ENCODE measurements around the gene PCSK9.

The PCSK9 gene

DNA sequence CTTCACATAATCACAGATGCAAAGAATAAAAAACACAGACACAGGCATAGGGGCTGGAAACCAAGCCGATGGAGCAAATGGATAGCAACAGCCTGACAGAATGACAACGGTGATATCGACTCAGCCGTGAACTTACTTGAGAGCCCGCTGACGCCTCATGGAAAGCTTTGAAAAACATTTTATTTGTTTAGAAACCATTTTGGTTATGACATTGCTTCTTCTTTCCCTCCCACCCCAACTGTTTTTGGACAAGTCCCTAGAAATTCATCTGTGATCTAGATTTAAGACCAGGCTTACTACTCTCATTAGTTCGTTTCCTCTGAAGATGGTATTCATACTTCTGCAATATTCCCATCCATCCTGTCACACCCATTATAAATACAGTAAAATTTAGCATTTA lies 44.9 kb downstream of the PCSK9 start:
- TF ChIP-seq, protein P1, sequence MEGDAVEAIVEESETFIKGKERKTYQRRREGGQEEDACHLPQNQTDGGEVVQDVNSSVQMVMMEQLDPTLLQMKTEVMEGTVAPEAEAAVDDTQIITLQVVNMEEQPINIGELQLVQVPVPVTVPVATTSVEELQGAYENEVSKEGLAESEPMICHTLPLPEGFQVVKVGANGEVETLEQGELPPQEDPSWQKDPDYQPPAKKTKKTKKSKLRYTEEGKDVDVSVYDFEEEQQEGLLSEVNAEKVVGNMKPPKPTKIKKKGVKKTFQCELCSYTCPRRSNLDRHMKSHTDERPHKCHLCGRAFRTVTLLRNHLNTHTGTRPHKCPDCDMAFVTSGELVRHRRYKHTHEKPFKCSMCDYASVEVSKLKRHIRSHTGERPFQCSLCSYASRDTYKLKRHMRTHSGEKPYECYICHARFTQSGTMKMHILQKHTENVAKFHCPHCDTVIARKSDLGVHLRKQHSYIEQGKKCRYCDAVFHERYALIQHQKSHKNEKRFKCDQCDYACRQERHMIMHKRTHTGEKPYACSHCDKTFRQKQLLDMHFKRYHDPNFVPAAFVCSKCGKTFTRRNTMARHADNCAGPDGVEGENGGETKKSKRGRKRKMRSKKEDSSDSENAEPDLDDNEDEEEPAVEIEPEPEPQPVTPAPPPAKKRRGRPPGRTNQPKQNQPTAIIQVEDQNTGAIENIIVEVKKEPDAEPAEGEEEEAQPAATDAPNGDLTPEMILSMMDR (IDR thresholded peaks at IDR 0.05), result no peak

DNA sequence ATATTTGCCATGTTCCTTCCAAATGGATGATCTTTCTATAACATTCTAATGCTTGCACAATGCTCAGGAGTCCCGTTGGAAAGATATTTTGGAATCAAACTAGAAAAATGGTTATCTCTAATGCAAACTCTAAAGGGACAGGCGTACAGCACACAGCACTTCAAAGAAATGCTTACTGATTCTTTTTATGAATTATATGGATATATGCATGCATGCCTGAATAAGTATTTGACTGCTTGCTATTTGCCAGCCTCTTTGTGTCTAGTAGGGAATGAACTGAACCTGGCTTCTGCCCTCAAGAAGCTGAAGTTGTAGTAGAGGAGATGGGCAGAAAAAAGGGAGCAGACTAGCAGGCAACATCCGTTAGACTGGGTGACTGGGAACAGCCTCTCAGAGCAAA lies 48.1 kb downstream of the PCSK9 start:
- TF ChIP-seq, protein P1 (IDR thresholded peaks at IDR 0.05), result no peak

DNA sequence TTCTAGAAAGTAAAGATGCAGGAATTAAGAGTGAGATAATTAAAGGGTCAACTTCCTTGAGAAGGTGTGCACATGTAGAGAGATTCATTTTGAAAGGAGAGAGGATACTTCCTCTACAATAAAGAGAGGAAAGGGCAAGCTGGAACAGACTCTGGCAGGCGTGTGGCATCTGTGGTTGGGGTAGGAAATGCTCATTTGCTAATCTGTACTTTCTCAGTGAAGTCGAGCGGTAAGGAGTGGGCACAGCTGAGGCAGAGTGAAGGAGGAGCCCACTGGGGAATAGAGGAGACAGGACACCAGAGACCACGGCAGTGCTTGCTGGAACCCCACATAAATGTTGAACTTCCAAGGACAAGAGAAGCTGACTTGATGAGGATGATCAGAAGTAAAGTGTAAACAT lies 49.1 kb downstream of the PCSK9 start:
- TF ChIP-seq, protein P1 (IDR thresholded peaks at IDR 0.05), result no peak

DNA sequence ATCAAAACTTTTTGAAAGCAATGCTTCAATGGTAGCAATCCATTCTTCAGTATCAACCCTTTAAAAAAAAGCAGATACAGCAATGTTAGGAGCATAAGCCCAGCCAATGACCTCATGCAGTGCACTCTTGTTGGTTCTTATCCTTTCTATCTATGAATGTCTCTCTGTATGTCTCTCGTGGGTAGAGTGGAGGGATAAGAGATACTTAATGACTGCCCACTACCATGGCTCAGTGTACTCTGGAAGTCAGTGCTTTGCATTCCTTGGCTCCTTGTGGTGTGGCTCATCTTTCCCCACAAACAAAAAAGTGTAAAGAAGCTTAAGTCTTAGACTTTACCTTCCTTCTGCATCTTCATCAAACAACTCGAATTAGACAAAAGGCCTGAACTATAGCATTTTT lies 50.3 kb downstream of the PCSK9 start:
- TF ChIP-seq, protein P1 (IDR thresholded peaks at IDR 0.05), result no peak

DNA sequence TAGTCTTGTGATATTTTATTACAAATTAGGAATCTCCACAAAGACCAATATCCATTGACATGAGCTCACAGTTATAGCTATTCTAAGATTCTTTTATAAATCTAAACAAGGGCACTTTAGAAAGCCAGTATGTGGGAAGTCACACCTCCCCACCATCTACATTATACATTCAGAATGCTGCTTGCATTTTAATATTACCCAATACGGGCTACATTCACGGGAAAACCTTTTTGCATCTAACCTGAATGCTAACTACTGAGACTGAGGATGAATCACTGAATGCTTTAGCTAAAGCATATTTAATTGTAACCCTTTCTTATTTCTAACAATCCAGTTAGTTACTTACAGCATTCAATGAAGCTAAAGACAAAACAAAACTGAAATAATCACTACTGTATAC lies 53.1 kb downstream of the PCSK9 start:
- TF ChIP-seq, protein P1 (IDR thresholded peaks at IDR 0.05), result no peak

DNA sequence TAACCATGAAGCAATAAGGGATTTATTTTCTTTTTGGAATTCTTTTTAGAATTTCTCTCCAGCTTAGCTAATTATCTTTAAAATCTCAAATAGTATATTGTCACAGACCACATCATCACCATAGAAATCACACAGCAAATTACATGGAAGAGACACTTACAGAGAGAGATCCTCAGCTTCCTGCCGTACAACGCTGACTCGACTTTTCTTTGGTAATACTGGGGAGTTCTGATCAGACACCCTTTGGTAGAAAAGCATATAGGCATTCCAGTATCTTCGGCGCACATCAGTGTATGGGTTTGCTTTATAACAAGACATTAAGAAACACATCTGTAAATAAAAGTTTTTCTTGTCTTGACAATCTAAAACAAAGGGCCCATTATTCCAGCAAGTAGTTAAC lies 55.7 kb downstream of the PCSK9 start:
- TF ChIP-seq, protein P1 (IDR thresholded peaks at IDR 0.05), result no peak

DNA sequence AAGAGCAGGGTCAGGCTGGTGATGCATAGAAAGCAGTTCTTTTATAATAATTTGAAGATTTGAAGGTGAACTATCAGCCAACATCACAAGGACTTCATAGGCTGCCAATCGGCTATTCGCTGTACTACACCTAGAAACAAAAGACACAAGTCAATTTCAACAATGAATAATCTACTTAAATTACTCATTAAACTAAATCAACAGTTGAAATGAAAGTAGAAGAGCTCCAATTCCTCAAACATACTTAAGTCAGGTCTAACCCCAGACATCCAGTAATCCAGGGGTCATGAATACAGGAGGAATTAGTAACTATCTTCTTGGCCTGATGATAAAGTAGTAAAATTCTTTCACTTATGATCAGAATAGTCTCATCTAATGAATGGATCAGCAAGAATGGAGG lies 64.5 kb downstream of the PCSK9 start:
- TF ChIP-seq, protein P1 (IDR thresholded peaks at IDR 0.05), result no peak

DNA sequence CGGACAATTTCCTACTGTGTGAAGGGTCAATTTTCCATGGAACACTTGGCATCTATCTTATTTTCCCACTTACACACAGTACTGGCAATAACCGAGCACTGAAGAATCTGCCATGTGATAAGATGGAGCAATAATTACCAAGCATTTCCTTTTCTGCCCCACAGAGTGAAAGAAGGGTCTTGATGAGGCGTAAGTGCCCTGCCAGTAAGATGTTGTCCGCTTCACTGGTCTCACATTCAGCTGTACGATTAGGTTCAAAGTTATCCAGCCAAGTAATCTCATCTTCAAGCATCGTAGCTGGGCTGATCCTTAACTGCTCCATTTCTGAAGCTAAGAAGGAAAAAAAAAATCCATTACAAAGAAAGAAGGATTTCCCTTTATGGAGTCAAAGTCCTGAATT lies 67.8 kb downstream of the PCSK9 start:
- TF ChIP-seq, protein P1 (IDR thresholded peaks at IDR 0.05), result no peak
